AG04450 (cell line): ENCODE results near the gene MITF. TPM values are rescaled to one million over a fixed set of nuclear protein-coding genes. Genes with fewer than 3 reads are reported as not detected.

ENCODE experiments used
- CTCF ChIA-PET: fragments of 300-600, 350-600 bp; formaldehyde crosslinking; extraction: SDS; loops from one replicate; lab custom pipeline; 2022; ENCODE audit warnings: antibody characterized with exemption, inconsistent platforms; lab: Charles Lee
- POLR2A ChIA-PET: fragments of 350-600 bp; formaldehyde crosslinking; extraction: SDS; loops from one replicate; lab custom pipeline; 2021; ENCODE audit warnings: antibody characterized with exemption, inconsistent platforms; lab: Yijun Ruan, JAX
- DNase-seq: peaks from one replicate; pipeline ENCODE4 v3.0.0-alpha.2; 2011; ENCODE audit warnings: low read depth, low spot score
- H3K27ac ChIP-seq: one replicate; pipeline ENCODE4 v1.5.1; 2012; ENCODE audit warnings: low read depth, low read length, control low read depth
- H3K27me3 ChIP-seq: one replicate; pipeline ENCODE4 v1.6.0; 2012; ENCODE audit warnings: low read length; ENCODE audit not compliant: control insufficient read depth, insufficient read depth
- H3K4me3 ChIP-seq: 2 replicates; pipeline ENCODE4 v1.5.1; 2011; ENCODE audit warnings: mild to moderate bottlenecking, low read depth, low read length, control low read depth
- H3K9me3 ChIP-seq: 2 replicates; pipeline ENCODE4 v1.5.1; 2012; ENCODE audit warnings: low read length; ENCODE audit not compliant: control insufficient read depth, insufficient read depth
- CTCF ChIP-seq: IDR thresholded peaks from 2 replicates; pipeline ENCODE4 v1.5.1; 2011; ENCODE audit warnings: low read depth, low read length, control low read depth, inconsistent platforms
- polyA plus RNA-seq: library from polyadenylated mRNA; depleted of rRNA; stranded (reverse); fragments of >200 nt; gene quantifications from 2 replicates; pipeline ENCODE4 v1.2.3, GENCODE V29; 2011

Gene MITF
- polyA plus RNA-seq, 1 experiment: 32.2 TPM

- ChIA-PET CTCF (no interaction called here), POLR2A (interaction anchor here (0.6 kb wide), 1 partner anchor 192 kb away, joined by 3 read pairs; no protein-coding TSS in a partner anchor)
- no peak overlapping the region for H3K4me3 ChIP-seq
- DNase-seq: no peak
- no peaks in the 10 kb centered on the region for H3K9me3 ChIP-seq
- H3K27me3 ChIP-seq: no peaks in the 10 kb centered on the region
- H3K27ac ChIP-seq: no peak overlapping the region
- no peak for TF ChIP-seq CTCF
Measured at GRCh38 chr3:69716119-69716518, 23.1 kb upstream of the MITF start.

GRCh38 chr3:69718866-69719586 is 20.2 kb upstream of the MITF start:
- H3K27ac ChIP-seq: no peak overlapping the region
- TF ChIP-seq CTCF: no peak
- no peaks in the 10 kb centered on the region for H3K27me3 ChIP-seq
- POLR2A ChIA-PET: no interaction called here
- no peaks in the 10 kb centered on the region for H3K9me3 ChIP-seq
- no peak for DNase-seq
- CTCF ChIA-PET: interaction anchor here (0.8 to 0.9 kb wide), 2 partner anchors 10 to 232 kb away, joined by 3 to 4 read pairs; no protein-coding TSS in a partner anchor
- H3K4me3 ChIP-seq: no peak overlapping the region

GRCh38 chr3:69719587-69720122 is 19.6 kb upstream of the MITF start:
- ChIA-PET CTCF (interaction anchor here (0.9 kb wide), 1 partner anchor 9 kb away, joined by 4 read pairs; no protein-coding TSS in a partner anchor), POLR2A (no interaction called here)
- no peak for TF ChIP-seq CTCF
- no peaks in the 10 kb centered on the region for H3K9me3 ChIP-seq
- DNase-seq: no peak
- H3K4me3 ChIP-seq: no peak overlapping the region
- no peaks in the 10 kb centered on the region for H3K27me3 ChIP-seq
- no peak overlapping the region for H3K27ac ChIP-seq

- Histone ChIP-seq H3K9me3 (no peaks in the 10 kb centered on the region), H3K4me3 (no peak overlapping the region), H3K27me3 (no peaks in the 10 kb centered on the region), H3K27ac (no peak overlapping the region)
- ChIA-PET CTCF (interaction anchor here (0.5 kb wide), 1 partner anchor 388 kb away, joined by 3 read pairs; no protein-coding TSS in a partner anchor), POLR2A (no interaction called here)
- TF ChIP-seq CTCF: no peak
- DNase-seq: no peak
Measured at GRCh38 chr3:69720824-69721223, 18.4 kb upstream of the MITF start.

GRCh38 chr3:69723389-69723788 is 15.9 kb upstream of the MITF start:
- DNase-seq: no peak
- Histone ChIP-seq H3K4me3 (no peak overlapping the region), H3K27ac (no peak overlapping the region), H3K27me3 (no peaks in the 10 kb centered on the region), H3K9me3 (no peaks in the 10 kb centered on the region)
- no peak for TF ChIP-seq CTCF
- CTCF ChIA-PET: interaction anchor here (0.6 kb wide), 1 partner anchor 26 kb away, joined by 4 read pairs; no protein-coding TSS in a partner anchor
- POLR2A ChIA-PET: no interaction called here
